HCT116 (cell line): ENCODE measurements around the gene UCN2.

Experiments used
- EZH2phosphoT487 ChIP-seq: fragments of 200-600 bp; IDR thresholded peaks from 2 replicates; pipeline ENCODE4 v1.6.1; 2018; ENCODE audit warnings: antibody characterized with exemption, borderline replicate concordance
- SP1 ChIP-seq: IDR thresholded peaks from 2 replicates; pipeline ENCODE4 v1.6.1; 2012; ENCODE audit warnings: low read depth

- TF ChIP-seq EZH2phosphoT487 (no peak), SP1 (no peak)
These were observed 11.8 kb upstream of the UCN2 start for GRCh38 chr3:48575366-48575765.
